TTC549 (cell line): ENCODE measurements around the gene PTCRA.

Source experiments
- FAIRE-seq: peaks from 2 replicates; lab custom pipeline; 2012; peaks lifted over from hg19 to GRCh38; lab: Jason Lieb, UNC

Gene PTCRA

DNA sequence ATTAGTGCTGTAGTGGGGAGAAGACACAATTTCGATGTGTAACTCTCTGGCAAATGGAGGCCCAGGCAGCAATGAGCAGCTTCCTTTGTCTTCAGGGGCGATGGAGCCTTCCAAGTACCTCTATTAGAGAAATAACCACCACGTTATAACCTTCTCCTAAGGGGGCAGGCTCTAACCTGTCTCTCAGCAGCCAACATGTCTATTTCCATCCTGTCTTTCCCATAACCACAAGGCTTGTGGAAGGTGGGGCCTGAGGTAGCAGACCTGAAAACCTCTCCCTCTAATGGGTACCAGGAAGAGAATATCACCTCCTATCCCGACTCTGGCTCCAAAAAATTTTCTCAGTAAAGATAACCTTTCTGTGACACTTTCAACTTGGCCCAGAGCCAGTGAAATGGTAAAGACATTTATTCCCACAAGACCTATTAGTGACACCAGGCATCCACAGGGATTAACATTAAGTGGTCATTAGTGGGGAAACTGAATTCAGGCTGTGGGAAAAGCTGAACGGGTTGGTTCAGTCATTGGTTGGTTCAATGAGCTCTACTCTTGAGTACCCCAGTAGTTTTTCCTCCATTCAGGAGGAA, 59.2 kb downstream of the PTCRA start:
- FAIRE-seq = no peak
